ENCODE data around the gene GRSF1. TPM values are rescaled to one million over a fixed set of nuclear protein-coding genes. Genes with fewer than 3 reads are reported as not detected.

GRSF1 gene
- total RNA-seq, 1 experiment from 2014 or later, result 69.3 TPM

GRCh38 chr4:70831293-70831692 lies 8.4 kb downstream of the GRSF1 start:
- CTCF ChIA-PET, result no interaction called here
- Mint-ChIP-seq H3K4me3 (ENCODE audit: unreplicated experiment) (no peak overlapping the region), H3K9me3 (ENCODE audit: unreplicated experiment) (no peaks in the 10 kb centered on the region), H3K4me1 (ENCODE audit: insufficient read depth, unreplicated experiment) (peaks cover under 1% of the 10 kb centered on the region), H3K27me3 (ENCODE audit: insufficient read depth, unreplicated experiment) (no peaks in the 10 kb centered on the region), H3K27ac (ENCODE audit: low read depth, unreplicated experiment) (no peak overlapping the region), H3K36me3 (ENCODE audit: insufficient read depth, unreplicated experiment) (peaks cover 82% of the 10 kb centered on the region)
- POLR2A ChIA-PET, result interaction anchor here (0.7 kb wide), 1 partner anchor 69 kb away, joined by 3 read pairs; no protein-coding TSS in a partner anchor
- no peak for TF ChIP-seq CTCF (IDR thresholded peaks at IDR 0.05; ENCODE audit: unreplicated experiment)
- BruUV-seq (replicated peaks), result no TSS peak
- intact Hi-C loops (cut with micrococcal nuclease), result no loop called here
- DNase-seq (ENCODE audit: unreplicated experiment), result no peak

- TF ChIP-seq CTCF (IDR thresholded peaks at IDR 0.05; ENCODE audit: unreplicated experiment), result no peak
- POLR2A ChIA-PET, result no interaction called here
- H3K9me3 Mint-ChIP-seq (ENCODE audit: unreplicated experiment), result no peaks in the 10 kb centered on the region
- no peak overlapping the region for H3K27ac Mint-ChIP-seq (ENCODE audit: low read depth, unreplicated experiment)
- no peak overlapping the region for H3K4me3 Mint-ChIP-seq (ENCODE audit: unreplicated experiment)
- CTCF ChIA-PET, result no interaction called here
- BruUV-seq (replicated peaks), result no TSS peak
- intact Hi-C loops (cut with micrococcal nuclease), result no loop called here
- H3K27me3 Mint-ChIP-seq (ENCODE audit: insufficient read depth, unreplicated experiment), result no peaks in the 10 kb centered on the region
- no peak for DNase-seq (ENCODE audit: unreplicated experiment)
- peaks cover 92% of the 10 kb centered on the region for H3K36me3 Mint-ChIP-seq (ENCODE audit: insufficient read depth, unreplicated experiment)
- H3K4me1 Mint-ChIP-seq (ENCODE audit: insufficient read depth, unreplicated experiment), result no peaks in the 10 kb centered on the region
Measured at GRCh38 chr4:70830054-70830453, 9.6 kb downstream of the GRSF1 start.

GRCh38 chr4:70829492-70829891 lies 10.2 kb downstream of the GRSF1 start:
- POLR2A ChIA-PET, result interaction anchor here (1.3 kb wide), 1 partner anchor 9 kb away, joined by 3 read pairs; no protein-coding TSS in a partner anchor
- intact Hi-C loops (cut with micrococcal nuclease), result no loop called here
- Mint-ChIP-seq H3K27ac (ENCODE audit: low read depth, unreplicated experiment) (no peak overlapping the region), H3K4me3 (ENCODE audit: unreplicated experiment) (no peak overlapping the region), H3K9me3 (ENCODE audit: unreplicated experiment) (no peaks in the 10 kb centered on the region), H3K4me1 (ENCODE audit: insufficient read depth, unreplicated experiment) (no peaks in the 10 kb centered on the region), H3K36me3 (ENCODE audit: insufficient read depth, unreplicated experiment) (peaks cover 94% of the 10 kb centered on the region), H3K27me3 (ENCODE audit: insufficient read depth, unreplicated experiment) (no peaks in the 10 kb centered on the region)
- CTCF ChIA-PET, result interaction anchor here (0.7 to 1.0 kb wide), 3 partner anchors 9 to 92 kb away, joined by 3 to 5 read pairs (median 3); no protein-coding TSS in a partner anchor
- BruUV-seq (replicated peaks), result no TSS peak
- no peak for TF ChIP-seq CTCF (IDR thresholded peaks at IDR 0.05; ENCODE audit: unreplicated experiment)
- no peak for DNase-seq (ENCODE audit: unreplicated experiment)

GRCh38 chr4:70829015-70829414 lies 10.7 kb downstream of the GRSF1 start:
- Mint-ChIP-seq H3K36me3 (ENCODE audit: insufficient read depth, unreplicated experiment) (peaks cover 97% of the 10 kb centered on the region), H3K27ac (ENCODE audit: low read depth, unreplicated experiment) (no peak overlapping the region), H3K9me3 (ENCODE audit: unreplicated experiment) (no peaks in the 10 kb centered on the region), H3K27me3 (ENCODE audit: insufficient read depth, unreplicated experiment) (no peaks in the 10 kb centered on the region), H3K4me1 (ENCODE audit: insufficient read depth, unreplicated experiment) (no peaks in the 10 kb centered on the region), H3K4me3 (ENCODE audit: unreplicated experiment) (no peak overlapping the region)
- intact Hi-C loops (cut with micrococcal nuclease), result no loop called here
- ChIA-PET CTCF (interaction anchor here (0.7 to 1.0 kb wide), 3 partner anchors 10 to 91 kb away, joined by 3 to 5 read pairs (median 3); no protein-coding TSS in a partner anchor), POLR2A (interaction anchor here (1.3 kb wide), 1 partner anchor 10 kb away, joined by 3 read pairs; no protein-coding TSS in a partner anchor)
- no TSS peak for BruUV-seq (replicated peaks)
- TF ChIP-seq CTCF (IDR thresholded peaks at IDR 0.05; ENCODE audit: unreplicated experiment), result no peak
- no peak for DNase-seq (ENCODE audit: unreplicated experiment)

All from MCF 10A (cell line).